ENCODE data around the gene CDK2. TPM values are rescaled to one million over a fixed set of nuclear protein-coding genes. Genes with fewer than 3 reads are reported as not detected.

The CDK2 gene
- total RNA-seq, 1 donor from 2014 or later: 22.2 TPM

DNA sequence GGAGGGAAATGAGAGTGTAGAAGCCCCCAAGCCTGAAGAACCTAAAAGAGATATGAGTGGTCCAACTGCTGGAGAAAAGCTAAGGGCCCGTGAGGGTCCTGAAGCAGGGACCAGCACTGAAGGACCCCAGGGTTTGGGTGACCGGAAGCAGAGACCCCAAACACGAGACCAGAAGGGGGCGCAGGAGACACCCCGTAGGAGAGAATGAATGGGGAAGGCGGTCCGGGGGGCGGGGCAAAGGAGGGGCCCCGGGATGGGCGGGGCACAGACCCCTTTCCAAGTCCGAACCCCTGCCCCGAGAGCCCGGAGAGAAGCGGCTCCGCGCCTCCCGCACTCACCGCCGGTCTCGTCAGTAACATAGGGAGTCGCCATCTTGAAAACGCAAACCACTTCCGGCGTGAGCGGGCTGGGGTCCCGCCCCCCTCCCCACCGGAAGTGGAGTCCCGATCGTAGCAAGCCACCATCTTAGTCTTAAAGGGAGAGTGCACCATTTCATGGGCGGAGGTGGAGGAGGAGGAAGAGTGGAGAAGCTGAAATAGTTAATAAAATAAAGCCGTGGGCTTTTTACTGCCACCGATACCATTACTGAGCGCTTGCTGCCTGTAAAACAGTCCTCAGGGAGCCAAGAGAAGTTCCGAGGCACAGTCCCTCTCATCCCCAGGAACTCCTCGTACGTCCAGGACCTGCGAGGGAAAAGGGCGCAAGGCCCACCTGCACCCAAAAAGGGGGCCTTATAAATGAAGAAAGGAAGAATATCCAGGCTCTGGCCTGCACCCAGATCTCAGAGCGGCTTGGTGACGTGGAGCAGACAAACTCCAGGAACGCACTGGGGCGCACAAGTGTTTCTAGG lies 39.7 kb upstream of the CDK2 start:
- Histone ChIP-seq H3K27me3 (ENCODE audit: low read depth) (no peaks in the 10 kb centered on the region), H3K27ac (peak overlapping the region; percentile 98), H3K36me3 (peaks cover 23% of the 10 kb centered on the region), H3K4me1 (peaks cover 52% of the 10 kb centered on the region), H3K4me3 (peak overlapping the region; percentile 86), H3K9me3 (no peaks in the 10 kb centered on the region)
- intact Hi-C loops (cut with DNase I): no loop called here
- peak; percentile 89 to 93 for ATAC-seq
- peak; percentile 90 for DNase-seq
- TF ChIP-seq, protein P1, sequence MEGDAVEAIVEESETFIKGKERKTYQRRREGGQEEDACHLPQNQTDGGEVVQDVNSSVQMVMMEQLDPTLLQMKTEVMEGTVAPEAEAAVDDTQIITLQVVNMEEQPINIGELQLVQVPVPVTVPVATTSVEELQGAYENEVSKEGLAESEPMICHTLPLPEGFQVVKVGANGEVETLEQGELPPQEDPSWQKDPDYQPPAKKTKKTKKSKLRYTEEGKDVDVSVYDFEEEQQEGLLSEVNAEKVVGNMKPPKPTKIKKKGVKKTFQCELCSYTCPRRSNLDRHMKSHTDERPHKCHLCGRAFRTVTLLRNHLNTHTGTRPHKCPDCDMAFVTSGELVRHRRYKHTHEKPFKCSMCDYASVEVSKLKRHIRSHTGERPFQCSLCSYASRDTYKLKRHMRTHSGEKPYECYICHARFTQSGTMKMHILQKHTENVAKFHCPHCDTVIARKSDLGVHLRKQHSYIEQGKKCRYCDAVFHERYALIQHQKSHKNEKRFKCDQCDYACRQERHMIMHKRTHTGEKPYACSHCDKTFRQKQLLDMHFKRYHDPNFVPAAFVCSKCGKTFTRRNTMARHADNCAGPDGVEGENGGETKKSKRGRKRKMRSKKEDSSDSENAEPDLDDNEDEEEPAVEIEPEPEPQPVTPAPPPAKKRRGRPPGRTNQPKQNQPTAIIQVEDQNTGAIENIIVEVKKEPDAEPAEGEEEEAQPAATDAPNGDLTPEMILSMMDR (IDR thresholded peaks at IDR 0.05): peak; percentile 61

DNA sequence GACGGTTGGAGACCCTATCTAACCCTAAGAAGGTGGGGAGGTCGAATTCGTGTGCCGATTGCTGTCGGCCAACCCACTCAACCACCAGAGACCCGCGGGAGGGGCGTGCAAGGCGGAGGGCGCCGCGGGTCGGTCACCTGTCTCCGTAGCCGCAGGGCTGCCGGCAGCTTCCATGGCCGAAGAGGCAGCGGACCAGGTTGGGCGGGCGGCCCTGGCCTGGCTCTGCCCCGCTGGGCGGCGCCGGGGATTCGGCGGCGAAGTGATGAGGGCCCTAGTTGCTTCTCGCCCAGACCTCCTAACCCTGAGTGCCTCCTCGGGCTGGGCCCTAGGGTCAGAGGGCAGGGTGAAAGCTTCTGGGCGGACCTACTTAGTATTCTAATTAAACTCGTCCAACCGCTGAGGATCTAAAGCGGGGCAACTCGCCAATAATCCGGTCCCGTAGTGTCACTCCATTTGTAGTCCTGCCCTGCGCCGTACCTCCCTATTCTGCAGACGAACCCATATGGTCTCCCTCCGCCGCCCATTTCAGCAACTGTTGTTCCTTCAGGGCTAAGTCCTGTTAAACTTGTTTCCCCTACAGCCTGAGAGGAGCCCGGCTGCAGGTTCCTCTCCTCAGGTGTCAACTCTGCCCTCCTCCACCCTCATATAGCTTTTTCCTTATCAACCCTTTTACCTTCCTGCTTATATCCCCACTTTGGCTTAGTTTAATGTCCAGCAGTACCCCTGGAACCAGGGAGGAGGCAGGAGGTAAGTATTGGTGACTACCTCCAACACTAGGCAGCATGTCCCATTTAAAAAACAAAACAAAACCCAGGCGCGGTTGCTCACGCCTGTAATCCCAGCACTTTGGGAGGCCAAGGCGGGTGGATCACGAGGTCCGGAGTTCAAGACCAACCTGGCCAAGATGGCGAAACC lies 38.8 kb upstream of the CDK2 start, which contains the start of gene PYM1:
PYM1 (minus strand) TSS at position 307 of the 915 bp plus-strand sequence; CDS start at position 174, 133 bp downstream.
- H3K36me3 ChIP-seq: peaks cover 15% of the 10 kb centered on the region
- H3K27me3 ChIP-seq (ENCODE audit: low read depth): no peaks in the 10 kb centered on the region
- DNase-seq (peak; percentile 91), ATAC-seq (peak; percentile 83 to 85)
- H3K4me1 ChIP-seq: peaks cover 55% of the 10 kb centered on the region
- peak within 1 kb of the TSS; percentile 98 for H3K27ac ChIP-seq
- H3K9me3 ChIP-seq: no peaks in the 10 kb centered on the region
- intact Hi-C loops (cut with DNase I): no loop called here
- peak within 1 kb of the TSS; percentile 86 for H3K4me3 ChIP-seq
- TF ChIP-seq, protein P1 (IDR thresholded peaks at IDR 0.05): no peak

DNA sequence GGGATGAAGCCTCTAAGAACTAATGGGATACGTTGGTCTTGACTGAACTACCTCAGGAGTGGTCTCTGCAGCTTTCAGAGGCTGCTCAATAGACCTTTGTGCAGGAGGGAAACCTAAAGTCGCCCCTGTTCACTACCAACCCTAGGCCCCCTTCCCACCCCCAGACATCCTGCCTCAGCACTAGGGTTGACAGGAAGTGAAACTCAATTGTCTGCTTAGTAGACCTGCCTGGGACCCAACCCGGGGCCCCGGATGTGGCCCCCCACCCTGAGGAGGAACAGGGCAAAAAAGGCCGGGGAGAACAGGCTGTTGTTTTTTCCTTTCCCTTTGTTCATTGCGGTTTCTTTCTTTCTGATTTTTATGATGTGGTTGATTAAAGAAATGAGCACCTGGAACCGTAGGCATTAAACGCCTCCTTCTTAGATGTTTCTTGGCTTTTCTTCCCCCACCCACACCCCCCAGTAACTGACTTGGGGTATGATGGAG lies 37.3 kb upstream of the CDK2 start:
- H3K4me3 ChIP-seq: no peak overlapping the region
- H3K27me3 ChIP-seq (ENCODE audit: low read depth): no peaks in the 10 kb centered on the region
- peaks cover 67% of the 10 kb centered on the region for H3K4me1 ChIP-seq
- no peak for ATAC-seq
- H3K36me3 ChIP-seq: peaks cover 8% of the 10 kb centered on the region
- intact Hi-C loops (cut with DNase I): no loop called here
- TF ChIP-seq, protein P1 (IDR thresholded peaks at IDR 0.05): no peak
- H3K9me3 ChIP-seq: no peaks in the 10 kb centered on the region
- H3K27ac ChIP-seq: peak overlapping the region; percentile 98
- no peak for DNase-seq

DNA sequence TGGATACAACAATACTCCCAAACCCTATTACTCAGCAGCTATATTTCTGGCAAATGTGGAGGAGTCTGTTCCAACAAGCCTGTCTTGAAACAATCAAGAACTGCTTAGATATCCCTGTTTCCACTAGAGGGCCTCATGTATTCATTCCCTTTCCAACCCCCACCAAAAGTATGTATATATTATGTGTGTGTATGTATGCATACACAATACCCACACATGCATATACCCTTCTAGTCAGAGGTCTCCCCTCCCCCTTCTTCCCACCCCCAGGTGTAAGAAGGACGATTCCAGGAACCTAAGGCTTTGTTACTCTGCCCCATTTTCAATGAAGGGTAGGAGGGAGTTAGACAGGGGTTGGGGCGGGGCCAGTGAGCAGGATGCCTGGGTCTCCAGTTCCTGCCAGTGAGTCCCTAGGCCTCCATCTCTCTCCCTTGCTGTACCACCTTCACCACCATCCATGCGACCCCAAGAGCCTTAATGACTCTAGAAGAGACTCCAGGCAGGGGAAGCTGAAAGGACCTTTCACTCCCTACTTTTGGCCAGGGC lies 35.8 kb upstream of the CDK2 start, which contains the start of gene DGKA:
DGKA (plus strand) TSS at position 392 of the 546 bp plus-strand sequence. CDS start 5,342 bp downstream, outside the sequence.
- H3K4me3 ChIP-seq: peak within 1 kb of the TSS; percentile 75
- ATAC-seq: no peak
- peak; percentile 55 for DNase-seq
- H3K36me3 ChIP-seq: no peaks in the 10 kb centered on the region
- peak within 1 kb of the TSS; percentile 84 for H3K27ac ChIP-seq
- H3K4me1 ChIP-seq: peaks cover 65% of the 10 kb centered on the region
- intact Hi-C loops (cut with DNase I): loop anchor here (10.0 kb wide), 1 partner anchor 186 kb away; the partner anchor contains the start of gene GDF11
- TF ChIP-seq, protein P1 (IDR thresholded peaks at IDR 0.05): peak; percentile 47
- no peaks in the 10 kb centered on the region for H3K9me3 ChIP-seq
- no peaks in the 10 kb centered on the region for H3K27me3 ChIP-seq (ENCODE audit: low read depth)

All from lower lobe of right lung (tissue), 2 donors.